HepG2 (cell line): ENCODE data around the gene WIZ. TPM values are rescaled to one million over a fixed set of nuclear protein-coding genes. Genes with fewer than 3 reads are reported as not detected.

Source experiments
- ATAD3A ChIP-seq: sonication (generic); formaldehyde crosslinking; IDR thresholded peaks from 2 replicates; pipeline ENCODE4 v1.4.0; 2020; ENCODE audit warnings: missing genetic modification reagents
- DRAP1 ChIP-seq: IDR thresholded peaks from 2 replicates; pipeline ENCODE4 v1.6.1; 2016; ENCODE audit warnings: missing genetic modification reagents, missing compliant biosample characterization
- E2F2 ChIP-seq: sonication (generic); formaldehyde crosslinking; IDR thresholded peaks from 2 replicates; pipeline ENCODE4 v1.4.0; 2020; ENCODE audit warnings: missing genetic modification reagents, borderline replicate concordance
- KDM4B ChIP-seq: sonication (generic); formaldehyde crosslinking; IDR thresholded peaks from 2 replicates; pipeline ENCODE4 v1.4.0; 2020; ENCODE audit warnings: missing genetic modification reagents
- KLF12 ChIP-seq: sonication (generic); formaldehyde crosslinking; IDR thresholded peaks from 2 replicates; pipeline ENCODE4 v1.4.0; 2020; ENCODE audit warnings: missing genetic modification reagents, borderline replicate concordance
- NFATC3 ChIP-seq: sonication (generic); formaldehyde crosslinking; IDR thresholded peaks from 2 replicates; pipeline ENCODE4 v1.5.1; 2020; ENCODE audit warnings: mild to moderate bottlenecking, missing genetic modification reagents
- PRDM4 ChIP-seq: sonication (generic); formaldehyde crosslinking; IDR thresholded peaks from 2 replicates; pipeline ENCODE4 v1.9.0; 2021; ENCODE audit warnings: missing genetic modification reagents, borderline replicate concordance
- SKI ChIP-seq: fragments of 450-650 bp; IDR thresholded peaks from one replicate; pipeline ENCODE4 v1.6.1; 2018; ENCODE audit warnings: mild to moderate bottlenecking; ENCODE audit not compliant: partially characterized antibody
- SOX6 ChIP-seq, 2 experiments: fragments of 450-650 bp in 1 of 2; sonication (generic) in 1 of 2; formaldehyde crosslinking in 1 of 2; IDR thresholded peaks; 2 replicates each; pipeline versions ENCODE4 v1.4.0 to v1.6.1; 2017 to 2020; ENCODE audit warnings: antibody characterized with exemption in 1 of 2, mild to moderate bottlenecking in 1 of 2, missing genetic modification reagents in 1 of 2
- THAP7 ChIP-seq: sonication (generic); formaldehyde crosslinking; IDR thresholded peaks from 2 replicates; pipeline ENCODE4 v1.8.1; 2023; ENCODE audit warnings: mild to moderate bottlenecking, missing genetic modification reagents
- ZBTB1 ChIP-seq: sonication (generic); formaldehyde crosslinking; IDR thresholded peaks from 2 replicates; pipeline ENCODE4 v1.4.0; 2020; ENCODE audit warnings: missing genetic modification reagents, borderline replicate concordance
- ZNF30 ChIP-seq: sonication (generic); formaldehyde crosslinking; IDR thresholded peaks from 2 replicates; pipeline ENCODE4 v1.5.0; 2020; ENCODE audit warnings: mild to moderate bottlenecking, missing genetic modification reagents
- ZNF329 ChIP-seq: sonication (generic); formaldehyde crosslinking; IDR thresholded peaks from 2 replicates; pipeline ENCODE4 v1.9.0; 2021; ENCODE audit warnings: low read depth, mild to moderate bottlenecking, missing genetic modification reagents
- ZNF430 ChIP-seq: sonication (generic); formaldehyde crosslinking; IDR thresholded peaks from 2 replicates; pipeline ENCODE4 v1.9.0; 2021; ENCODE audit warnings: mild to moderate bottlenecking, missing genetic modification reagents
- ZNF484 ChIP-seq: sonication (generic); formaldehyde crosslinking; IDR thresholded peaks from 2 replicates; pipeline ENCODE4 v1.5.1; 2020; ENCODE audit warnings: mild to moderate bottlenecking, low read depth, missing genetic modification reagents, borderline replicate concordance
- ZNF776 ChIP-seq: sonication (generic); formaldehyde crosslinking; IDR thresholded peaks from 2 replicates; pipeline ENCODE4 v1.4.0; 2020; ENCODE audit warnings: mild to moderate bottlenecking, missing genetic modification reagents
- ZNF841 ChIP-seq: sonication (generic); formaldehyde crosslinking; IDR thresholded peaks from 2 replicates; pipeline ENCODE4 v1.8.1; 2023; ENCODE audit warnings: missing genetic modification reagents, borderline replicate concordance
- polyA plus RNA-seq, 8 experiments: library from polyadenylated mRNA; depleted of rRNA in 3 of 8; stranded (reverse) in 7 of 8; unstranded in 1 of 8; fragments of >200 nt; fragmentation: Illumina TruSeq in 4 of 8; extraction: Trizol in 4 of 8; gene quantifications; 2 replicates each; pipeline versions ENCODE4 v1.2.1 to v1.2.3, GENCODE V29; 2011 to 2016; ENCODE audit warnings: low read depth in 4 of 8, missing spikeins in 1 of 8, mixed read lengths in 1 of 8; ENCODE audit not compliant: insufficient read depth in 1 of 8
- total RNA-seq, 5 experiments: library from RNA; depleted of rRNA; stranded (reverse); fragments of >200 nt; fragmentation: Illumina TruSeq; extraction: Trizol; gene quantifications; 2 replicates each; pipeline ENCODE4 v1.2.3, GENCODE V29; 2016; ENCODE audit warnings: low read depth in 1 of 5
- TF ChIP-seq, protein P1 (sequence below): sonication (generic); formaldehyde crosslinking; IDR thresholded peaks from 2 replicates; pipeline ENCODE4 v1.4.0; 2020; ENCODE audit warnings: missing genetic modification reagents, borderline replicate concordance
- TF ChIP-seq, protein P2 (sequence below): sonication (generic); formaldehyde crosslinking; IDR thresholded peaks from 2 replicates; pipeline ENCODE4 v1.4.0; 2020; ENCODE audit warnings: mild to moderate bottlenecking, missing genetic modification reagents

The WIZ gene
- total and polyA plus RNA-seq, 2 of the 13 experiments (the other 11 are each of a cell fraction or from before 2014, with no cell fraction given): 4.7 to 4.8 TPM

- no peak for TF ChIP-seq NFATC3 (CRISPR knock-in tag)
- no peak for TF ChIP-seq SOX6 (IDR thresholded peaks at IDR 0.05)
- TF ChIP-seq SOX6 (CRISPR knock-in tag; IDR thresholded peaks at IDR 0.05): no peak
- TF ChIP-seq KLF12 (CRISPR knock-in tag): peak; percentile 63
- TF ChIP-seq ZNF329: 0 out of 2 replicates have a peak, but pooled peaks have one; percentile 37
- peak; percentile 4; the same call in 1 of the 2 replicates for TF ChIP-seq DRAP1
- no peak for TF ChIP-seq ZBTB1 (CRISPR knock-in tag)
- no peak for TF ChIP-seq ATAD3A (CRISPR knock-in tag)
- TF ChIP-seq ZNF841 (CRISPR knock-in tag): no peak
- no peak for TF ChIP-seq ZNF484 (CRISPR knock-in tag)
- no peak for TF ChIP-seq E2F2 (CRISPR knock-in tag)
- TF ChIP-seq KDM4B (CRISPR knock-in tag): no peak
- TF ChIP-seq ZNF776: no peak
- no peak; the same call in 1 of the 2 replicates for TF ChIP-seq ZNF430 (CRISPR knock-in tag)
- no peak for TF ChIP-seq THAP7 (CRISPR knock-in tag)
- TF ChIP-seq, protein P1, sequence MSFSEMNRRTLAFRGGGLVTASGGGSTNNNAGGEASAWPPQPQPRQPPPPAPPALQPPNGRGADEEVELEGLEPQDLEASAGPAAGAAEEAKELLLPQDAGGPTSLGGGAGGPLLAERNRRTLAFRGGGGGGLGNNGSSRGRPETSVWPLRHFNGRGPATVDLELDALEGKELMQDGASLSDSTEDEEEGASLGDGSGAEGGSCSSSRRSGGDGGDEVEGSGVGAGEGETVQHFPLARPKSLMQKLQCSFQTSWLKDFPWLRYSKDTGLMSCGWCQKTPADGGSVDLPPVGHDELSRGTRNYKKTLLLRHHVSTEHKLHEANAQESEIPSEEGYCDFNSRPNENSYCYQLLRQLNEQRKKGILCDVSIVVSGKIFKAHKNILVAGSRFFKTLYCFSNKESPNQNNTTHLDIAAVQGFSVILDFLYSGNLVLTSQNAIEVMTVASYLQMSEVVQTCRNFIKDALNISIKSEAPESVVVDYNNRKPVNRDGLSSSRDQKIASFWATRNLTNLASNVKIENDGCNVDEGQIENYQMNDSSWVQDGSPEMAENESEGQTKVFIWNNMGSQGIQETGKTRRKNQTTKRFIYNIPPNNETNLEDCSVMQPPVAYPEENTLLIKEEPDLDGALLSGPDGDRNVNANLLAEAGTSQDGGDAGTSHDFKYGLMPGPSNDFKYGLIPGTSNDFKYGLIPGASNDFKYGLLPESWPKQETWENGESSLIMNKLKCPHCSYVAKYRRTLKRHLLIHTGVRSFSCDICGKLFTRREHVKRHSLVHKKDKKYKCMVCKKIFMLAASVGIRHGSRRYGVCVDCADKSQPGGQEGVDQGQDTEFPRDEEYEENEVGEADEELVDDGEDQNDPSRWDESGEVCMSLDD: no peak
- TF ChIP-seq, protein P2, sequence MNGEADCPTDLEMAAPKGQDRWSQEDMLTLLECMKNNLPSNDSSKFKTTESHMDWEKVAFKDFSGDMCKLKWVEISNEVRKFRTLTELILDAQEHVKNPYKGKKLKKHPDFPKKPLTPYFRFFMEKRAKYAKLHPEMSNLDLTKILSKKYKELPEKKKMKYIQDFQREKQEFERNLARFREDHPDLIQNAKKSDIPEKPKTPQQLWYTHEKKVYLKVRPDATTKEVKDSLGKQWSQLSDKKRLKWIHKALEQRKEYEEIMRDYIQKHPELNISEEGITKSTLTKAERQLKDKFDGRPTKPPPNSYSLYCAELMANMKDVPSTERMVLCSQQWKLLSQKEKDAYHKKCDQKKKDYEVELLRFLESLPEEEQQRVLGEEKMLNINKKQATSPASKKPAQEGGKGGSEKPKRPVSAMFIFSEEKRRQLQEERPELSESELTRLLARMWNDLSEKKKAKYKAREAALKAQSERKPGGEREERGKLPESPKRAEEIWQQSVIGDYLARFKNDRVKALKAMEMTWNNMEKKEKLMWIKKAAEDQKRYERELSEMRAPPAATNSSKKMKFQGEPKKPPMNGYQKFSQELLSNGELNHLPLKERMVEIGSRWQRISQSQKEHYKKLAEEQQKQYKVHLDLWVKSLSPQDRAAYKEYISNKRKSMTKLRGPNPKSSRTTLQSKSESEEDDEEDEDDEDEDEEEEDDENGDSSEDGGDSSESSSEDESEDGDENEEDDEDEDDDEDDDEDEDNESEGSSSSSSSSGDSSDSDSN (CRISPR knock-in tag): peak; percentile 47; the same call in 1 of the 2 replicates
- no peak for TF ChIP-seq PRDM4 (CRISPR knock-in tag)
- TF ChIP-seq SKI: no peak
- no peak for TF ChIP-seq ZNF30
These were observed 69.6 kb downstream of the WIZ start (continued) for GRCh38 chr19:15379999-15380647.
